ENCODE data around the gene MCOLN3.

Gene MCOLN3

GRCh38 chr1:85001742-85002141 is 46.6 kb downstream of the MCOLN3 start:
- TF ChIP-seq EZH2 (IDR thresholded peaks at IDR 0.05; ENCODE audit: borderline replicate concordance, low read length) = no peak
- H3K27ac ChIP-seq (ENCODE audit: low read depth, low read length, poor library complexity, severe bottlenecking) = no peak overlapping the region
- no peaks in the 10 kb centered on the region for H4K20me1 ChIP-seq (ENCODE audit: insufficient read depth, low read length)
- H3K36me3 ChIP-seq (ENCODE audit: insufficient read depth, low read length) = no peaks in the 10 kb centered on the region
- no peaks in the 10 kb centered on the region for H3K9me2 ChIP-seq (ENCODE audit: low read depth, low read length)
- no peaks in the 10 kb centered on the region for H3K9me3 ChIP-seq (ENCODE audit: low read length)
- peaks cover 29% of the 10 kb centered on the region for H3K4me1 ChIP-seq (ENCODE audit: insufficient read depth, low read length, severe bottlenecking)
- no peak overlapping the region for H3K4me3 ChIP-seq (ENCODE audit: low read depth, low read length, poor library complexity, severe bottlenecking)
- no peak overlapping the region for H2AFZ ChIP-seq (ENCODE audit: low read length)
- H3K9ac ChIP-seq (ENCODE audit: low read length) = no peak overlapping the region
- no peaks in the 10 kb centered on the region for H3F3A ChIP-seq (ENCODE audit: insufficient read depth, low read length)
- H3K79me2 ChIP-seq (ENCODE audit: insufficient read depth, low read length) = no peaks in the 10 kb centered on the region
- H3K27me3 ChIP-seq (ENCODE audit: insufficient read depth, low read length) = no peaks in the 10 kb centered on the region
- no peak overlapping the region for H3K4me2 ChIP-seq (ENCODE audit: low read length)

GRCh38 chr1:84998642-84999280 is 49.5 kb downstream of the MCOLN3 start:
- Histone ChIP-seq H3K9me3 (ENCODE audit: low read length) (no peaks in the 10 kb centered on the region), H3K9me2 (ENCODE audit: low read depth, low read length) (no peaks in the 10 kb centered on the region), H3K4me1 (ENCODE audit: insufficient read depth, low read length, severe bottlenecking) (peaks cover 46% of the 10 kb centered on the region), H3K4me3 (ENCODE audit: low read depth, low read length, poor library complexity, severe bottlenecking) (peak overlapping the region; percentile 93), H3K9ac (ENCODE audit: low read length) (peak overlapping the region; percentile 96; the same call in 1 of the 2 replicates), H3F3A (ENCODE audit: insufficient read depth, low read length) (no peaks in the 10 kb centered on the region; the same call in 1 of the 2 replicates), H3K27me3 (ENCODE audit: insufficient read depth, low read length) (no peaks in the 10 kb centered on the region), H3K27ac (ENCODE audit: low read depth, low read length, poor library complexity, severe bottlenecking) (peak overlapping the region; percentile 50), H3K36me3 (ENCODE audit: insufficient read depth, low read length) (peaks cover 7% of the 10 kb centered on the region; the same call in 1 of the 2 replicates), H3K79me2 (ENCODE audit: insufficient read depth, low read length) (peaks cover 16% of the 10 kb centered on the region), H3K4me2 (ENCODE audit: low read length) (peak overlapping the region; percentile 81), H4K20me1 (ENCODE audit: insufficient read depth, low read length) (no peaks in the 10 kb centered on the region), H2AFZ (ENCODE audit: low read length) (no peak overlapping the region)
- TF ChIP-seq EZH2 (IDR thresholded peaks at IDR 0.05; ENCODE audit: borderline replicate concordance, low read length) = no peak
- 0 out of 2 replicates have a peak, but pooled peaks have one; percentile 5 for TF ChIP-seq CTCF (IDR thresholded peaks at IDR 0.05; ENCODE audit: low read length)

- H3K27me3 ChIP-seq (ENCODE audit: insufficient read depth, low read length) = no peaks in the 10 kb centered on the region
- peak overlapping the region; percentile 93 for H3K4me3 ChIP-seq (ENCODE audit: low read depth, low read length, poor library complexity, severe bottlenecking)
- no peak overlapping the region for H2AFZ ChIP-seq (ENCODE audit: low read length)
- H3K79me2 ChIP-seq (ENCODE audit: insufficient read depth, low read length) = peaks cover 22% of the 10 kb centered on the region
- peak overlapping the region; percentile 50 for H3K27ac ChIP-seq (ENCODE audit: low read depth, low read length, poor library complexity, severe bottlenecking)
- no peaks in the 10 kb centered on the region for H4K20me1 ChIP-seq (ENCODE audit: insufficient read depth, low read length)
- peak overlapping the region; percentile 81 for H3K4me2 ChIP-seq (ENCODE audit: low read length)
- no peak for TF ChIP-seq EZH2 (IDR thresholded peaks at IDR 0.05; ENCODE audit: borderline replicate concordance, low read length)
- no peak for TF ChIP-seq CTCF (IDR thresholded peaks at IDR 0.05; ENCODE audit: low read length)
- H3K9me3 ChIP-seq (ENCODE audit: low read length) = no peaks in the 10 kb centered on the region
- H3F3A ChIP-seq (ENCODE audit: insufficient read depth, low read length) = no peaks in the 10 kb centered on the region; the same call in 1 of the 2 replicates
- no peaks in the 10 kb centered on the region for H3K9me2 ChIP-seq (ENCODE audit: low read depth, low read length)
- peak overlapping the region; percentile 96 for H3K9ac ChIP-seq (ENCODE audit: low read length)
- H3K4me1 ChIP-seq (ENCODE audit: insufficient read depth, low read length, severe bottlenecking) = peaks cover 51% of the 10 kb centered on the region
- peaks cover 12% of the 10 kb centered on the region; the same call in 1 of the 2 replicates for H3K36me3 ChIP-seq (ENCODE audit: insufficient read depth, low read length)
Measured at GRCh38 chr1:84997667-84998600, 50.4 kb downstream of the MCOLN3 start.

Measured in OCI-LY1 (cell line).